ENCODE measurements around the gene LSAMP. TPM values are rescaled to one million over a fixed set of nuclear protein-coding genes. Genes with fewer than 3 reads are reported as not detected.

Gene LSAMP
- total and polyA plus RNA-seq, 8 donors: 17.3 to 28.0 (median 26.0) TPM

DNA sequence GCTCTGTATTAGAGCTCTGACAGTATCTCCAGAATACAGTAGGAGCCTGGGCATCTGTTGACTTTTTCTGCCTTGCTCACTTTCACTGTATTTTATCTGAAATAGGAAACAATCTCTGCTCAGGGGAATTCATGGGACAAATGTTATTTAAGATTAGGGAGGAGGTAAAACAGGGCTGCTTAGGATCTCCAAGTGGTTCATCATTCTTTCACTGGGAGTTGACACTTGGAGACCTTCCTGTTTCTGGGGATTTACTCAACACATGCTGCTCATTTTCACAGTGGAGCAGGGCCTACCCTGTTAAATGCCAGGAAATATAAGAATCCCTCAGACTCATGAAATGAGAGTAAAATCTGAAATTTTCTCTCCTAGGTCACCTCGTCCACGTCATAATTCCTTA lies 636.5 kb downstream of the LSAMP start:
- Histone ChIP-seq H3K27ac (no peak overlapping the region), H3K36me3 (no peaks in the 10 kb centered on the region), H3K4me3 (no peak overlapping the region), H3K27me3 (no peaks in the 10 kb centered on the region), H3K4me1 (no peaks in the 10 kb centered on the region), H3K9me3 (no peaks in the 10 kb centered on the region)
- intact Hi-C loops (cut with DNase I): no loop called here
- no peak for ATAC-seq
- TF ChIP-seq, protein P1, sequence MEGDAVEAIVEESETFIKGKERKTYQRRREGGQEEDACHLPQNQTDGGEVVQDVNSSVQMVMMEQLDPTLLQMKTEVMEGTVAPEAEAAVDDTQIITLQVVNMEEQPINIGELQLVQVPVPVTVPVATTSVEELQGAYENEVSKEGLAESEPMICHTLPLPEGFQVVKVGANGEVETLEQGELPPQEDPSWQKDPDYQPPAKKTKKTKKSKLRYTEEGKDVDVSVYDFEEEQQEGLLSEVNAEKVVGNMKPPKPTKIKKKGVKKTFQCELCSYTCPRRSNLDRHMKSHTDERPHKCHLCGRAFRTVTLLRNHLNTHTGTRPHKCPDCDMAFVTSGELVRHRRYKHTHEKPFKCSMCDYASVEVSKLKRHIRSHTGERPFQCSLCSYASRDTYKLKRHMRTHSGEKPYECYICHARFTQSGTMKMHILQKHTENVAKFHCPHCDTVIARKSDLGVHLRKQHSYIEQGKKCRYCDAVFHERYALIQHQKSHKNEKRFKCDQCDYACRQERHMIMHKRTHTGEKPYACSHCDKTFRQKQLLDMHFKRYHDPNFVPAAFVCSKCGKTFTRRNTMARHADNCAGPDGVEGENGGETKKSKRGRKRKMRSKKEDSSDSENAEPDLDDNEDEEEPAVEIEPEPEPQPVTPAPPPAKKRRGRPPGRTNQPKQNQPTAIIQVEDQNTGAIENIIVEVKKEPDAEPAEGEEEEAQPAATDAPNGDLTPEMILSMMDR (IDR thresholded peaks at IDR 0.05): no peak
- no peak for DNase-seq

DNA sequence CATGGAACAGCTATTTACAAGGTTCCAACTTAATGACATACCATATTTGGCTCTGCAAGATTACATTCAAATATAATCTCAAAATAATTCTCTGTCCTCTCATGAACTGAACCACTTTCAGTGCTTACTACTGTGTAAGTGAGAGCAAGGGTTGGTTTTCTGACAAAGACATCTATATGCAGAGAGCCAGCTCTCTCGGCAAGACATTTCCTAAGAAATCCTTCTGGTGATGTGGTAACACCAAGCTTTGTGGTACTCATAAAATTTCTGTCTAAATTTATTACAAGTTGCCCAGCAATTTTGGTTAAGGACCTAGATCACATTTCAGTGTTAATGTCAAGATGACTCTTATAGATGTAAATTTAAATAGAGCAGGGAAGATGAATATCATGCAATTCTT lies 637.0 kb downstream of the LSAMP start:
- H3K36me3 ChIP-seq: no peaks in the 10 kb centered on the region
- no peak overlapping the region for H3K4me3 ChIP-seq
- intact Hi-C loops (cut with DNase I): no loop called here
- TF ChIP-seq, protein P1 (IDR thresholded peaks at IDR 0.05): no peak
- no peak overlapping the region for H3K27ac ChIP-seq
- DNase-seq (no peak), ATAC-seq (no peak)
- H3K27me3 ChIP-seq: no peaks in the 10 kb centered on the region
- no peaks in the 10 kb centered on the region for H3K9me3 ChIP-seq
- no peaks in the 10 kb centered on the region for H3K4me1 ChIP-seq

DNA sequence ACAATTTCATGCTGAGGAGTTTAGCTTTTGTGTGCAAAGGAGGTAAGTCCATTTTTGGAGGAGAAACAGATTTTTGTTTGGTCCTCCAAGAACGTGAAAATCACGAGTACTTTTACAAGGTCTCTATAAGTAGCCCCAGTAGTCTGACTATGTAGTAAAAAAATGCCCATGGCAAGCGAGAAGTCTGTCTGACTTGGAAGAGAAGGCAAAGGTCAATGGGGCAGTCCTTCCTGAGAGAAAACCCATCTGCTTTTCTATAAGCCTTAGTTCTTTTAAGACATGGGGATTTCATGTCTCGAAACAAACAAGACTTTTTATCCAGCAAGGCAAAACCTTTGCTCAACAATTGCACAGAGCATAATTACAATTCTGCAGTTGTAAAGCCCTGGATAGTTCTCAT lies 638.8 kb downstream of the LSAMP start:
- ATAC-seq (no peak), DNase-seq (no peak)
- no peaks in the 10 kb centered on the region for H3K36me3 ChIP-seq
- no peak overlapping the region for H3K27ac ChIP-seq
- H3K27me3 ChIP-seq: no peaks in the 10 kb centered on the region
- no peaks in the 10 kb centered on the region for H3K9me3 ChIP-seq
- intact Hi-C loops (cut with DNase I): no loop called here
- H3K4me3 ChIP-seq: no peak overlapping the region
- H3K4me1 ChIP-seq: no peaks in the 10 kb centered on the region
- TF ChIP-seq, protein P1 (IDR thresholded peaks at IDR 0.05): no peak

DNA sequence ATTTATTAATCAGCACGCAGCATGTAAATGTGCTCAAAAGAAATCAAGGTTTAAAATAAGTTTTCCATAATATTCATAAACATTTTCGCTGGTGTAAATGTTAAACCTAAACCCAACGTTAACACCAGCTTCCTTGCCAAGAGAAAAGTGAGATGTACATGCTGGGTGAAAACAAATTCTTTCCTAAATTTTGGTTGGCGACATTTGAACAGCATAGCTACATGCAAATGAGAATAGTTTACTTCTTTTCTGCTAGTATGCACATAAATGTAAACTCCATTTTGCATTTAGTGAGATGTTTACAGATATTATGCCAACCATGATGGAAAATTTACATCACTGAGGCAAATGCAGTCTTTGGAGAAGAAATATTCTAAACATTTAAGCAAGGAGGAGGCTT lies 639.8 kb downstream of the LSAMP start:
- intact Hi-C loops (cut with DNase I): no loop called here
- H3K9me3 ChIP-seq: no peaks in the 10 kb centered on the region
- DNase-seq: no peak
- no peak for ATAC-seq
- H3K36me3 ChIP-seq: no peaks in the 10 kb centered on the region
- no peak overlapping the region for H3K4me3 ChIP-seq
- no peak overlapping the region for H3K27ac ChIP-seq
- TF ChIP-seq, protein P1 (IDR thresholded peaks at IDR 0.05): no peak
- H3K4me1 ChIP-seq: no peaks in the 10 kb centered on the region
- no peaks in the 10 kb centered on the region for H3K27me3 ChIP-seq

DNA sequence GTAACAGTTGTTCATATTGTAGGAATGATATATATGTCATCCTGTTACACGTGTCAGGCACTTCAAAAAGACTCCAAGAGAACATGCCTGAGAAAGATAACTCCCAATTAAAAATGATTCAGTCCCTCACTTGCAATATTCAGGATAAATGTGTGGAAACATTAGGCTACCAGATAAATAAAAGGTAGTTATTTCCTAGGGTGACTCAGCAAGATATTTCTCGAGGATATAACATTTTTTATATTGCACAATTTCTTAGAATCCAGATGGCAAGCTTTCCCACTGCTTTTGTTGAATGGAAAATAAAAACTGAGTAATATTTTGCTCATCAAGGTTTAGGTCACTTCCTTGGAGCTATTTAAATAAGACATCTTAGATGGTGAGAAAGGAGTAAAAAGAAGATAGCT lies 640.6 kb downstream of the LSAMP start:
- no peak overlapping the region for H3K4me3 ChIP-seq
- ATAC-seq (no peak), DNase-seq (no peak)
- H3K4me1 ChIP-seq: no peaks in the 10 kb centered on the region
- TF ChIP-seq, protein P1 (IDR thresholded peaks at IDR 0.05): no peak
- intact Hi-C loops (cut with DNase I): no loop called here
- H3K27ac ChIP-seq: no peak overlapping the region
- H3K36me3 ChIP-seq: no peaks in the 10 kb centered on the region
- H3K27me3 ChIP-seq: no peaks in the 10 kb centered on the region
- H3K9me3 ChIP-seq: no peaks in the 10 kb centered on the region

Data from left lung (tissue), 10 donors.